ENCODE measurements around the gene SYNC.
"Not testable (repeated sequence)": the region's sequence is repeated elsewhere in the genome, so short reads cannot be mapped to it uniquely, and the experiment has no call there.

Gene SYNC

DNA sequence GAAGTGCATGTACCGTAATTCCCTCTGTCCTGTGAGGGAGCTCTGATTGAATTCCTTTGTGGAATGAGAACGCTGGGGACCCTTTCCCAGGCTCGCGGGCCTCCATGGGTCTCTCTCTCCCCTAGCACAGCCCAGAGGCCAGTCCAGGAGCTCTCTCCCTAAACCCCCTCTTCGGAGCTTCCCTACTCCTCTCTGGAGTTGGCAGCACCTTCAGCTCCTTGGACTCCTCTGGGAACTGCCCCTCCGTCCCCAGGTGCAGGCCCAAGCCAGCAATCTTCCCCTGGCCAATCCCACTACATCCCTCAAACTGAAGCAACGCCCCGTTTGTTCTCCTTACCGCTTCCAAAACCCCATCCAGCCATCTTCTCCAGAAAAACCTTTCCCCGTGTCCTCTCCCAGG lies 10.5 kb upstream of the SYNC start:
- Histone ChIP-seq H3K27me3 (ENCODE audit: insufficient read depth, low read length, poor library complexity) (no peaks in the 10 kb centered on the region), H3K4me2 (ENCODE audit: low read length) (no peak overlapping the region), H3K9ac (ENCODE audit: low read length) (no peak overlapping the region), H3K4me3 (ENCODE audit: low read length) (no peak overlapping the region), H3K18ac (ENCODE audit: low read length) (no peak overlapping the region), H2BK5ac (ENCODE audit: low read length) (no peak overlapping the region), H4K8ac (ENCODE audit: low read depth, low read length) (no peak overlapping the region), H3K4ac (ENCODE audit: low read depth, low read length) (no peak overlapping the region), H3K56ac (ENCODE audit: low read length) (peak overlapping the region; percentile 49), H4K5ac (ENCODE audit: low read length) (no peak overlapping the region), H3K79me1 (ENCODE audit: low read length) (no peaks in the 10 kb centered on the region), H2AK5ac (ENCODE audit: low read length) (no peak overlapping the region), H3K4me1 (ENCODE audit: control insufficient read depth, low read depth, low read length) (peaks cover 5% of the 10 kb centered on the region), H3K23ac (ENCODE audit: low read length) (no peak overlapping the region), H3K79me2 (ENCODE audit: control insufficient read depth, insufficient read depth, low read length) (no peaks in the 10 kb centered on the region), H2BK15ac (replicated peaks; ENCODE audit: low read depth) (no peak overlapping the region), H3K27ac (ENCODE audit: low read depth, low read length) (no peak overlapping the region), H2BK120ac (ENCODE audit: low read depth, low read length) (no peak overlapping the region), H3K36me3 (ENCODE audit: control insufficient read depth, insufficient read depth, low read length) (no peaks in the 10 kb centered on the region)
- DNase-seq = no peak
- no CpG with 5 or more reads among the region's 10 CpGs for WGBS (ENCODE audit: extremely low coverage, insufficient coverage, low lambda C conversion rate)

- H3K27ac ChIP-seq (ENCODE audit: low read depth, low read length); H3K56ac ChIP-seq (ENCODE audit: low read length); H4K8ac ChIP-seq (ENCODE audit: low read depth, low read length); H3K23ac ChIP-seq (ENCODE audit: low read length); H4K5ac ChIP-seq (ENCODE audit: low read length); H2AK5ac ChIP-seq (ENCODE audit: low read length); H3K79me1 ChIP-seq (ENCODE audit: low read length); H3K4me1 ChIP-seq (ENCODE audit: control insufficient read depth, low read depth, low read length); H3K4me3 ChIP-seq (ENCODE audit: low read length); H2BK15ac ChIP-seq (replicated peaks; ENCODE audit: low read depth); H2BK120ac ChIP-seq (ENCODE audit: low read depth, low read length); H3K18ac ChIP-seq (ENCODE audit: low read length); H3K36me3 ChIP-seq (ENCODE audit: control insufficient read depth, insufficient read depth, low read length); H3K79me2 ChIP-seq (ENCODE audit: control insufficient read depth, insufficient read depth, low read length); H2BK5ac ChIP-seq (ENCODE audit: low read length); H3K27me3 ChIP-seq (ENCODE audit: insufficient read depth, low read length, poor library complexity); H3K4ac ChIP-seq (ENCODE audit: low read depth, low read length); DNase-seq; H3K9ac ChIP-seq (ENCODE audit: low read length); H3K4me2 ChIP-seq (ENCODE audit: low read length): not testable (repeated sequence)
- whole genome bisulfite sequencing (ENCODE audit: extremely low coverage, insufficient coverage, low lambda C conversion rate) = no CpG with 5 or more reads among the region's 4 CpGs
These were observed 8.7 kb upstream of the SYNC start for GRCh38 chr1:32711221-32711620.

DNA sequence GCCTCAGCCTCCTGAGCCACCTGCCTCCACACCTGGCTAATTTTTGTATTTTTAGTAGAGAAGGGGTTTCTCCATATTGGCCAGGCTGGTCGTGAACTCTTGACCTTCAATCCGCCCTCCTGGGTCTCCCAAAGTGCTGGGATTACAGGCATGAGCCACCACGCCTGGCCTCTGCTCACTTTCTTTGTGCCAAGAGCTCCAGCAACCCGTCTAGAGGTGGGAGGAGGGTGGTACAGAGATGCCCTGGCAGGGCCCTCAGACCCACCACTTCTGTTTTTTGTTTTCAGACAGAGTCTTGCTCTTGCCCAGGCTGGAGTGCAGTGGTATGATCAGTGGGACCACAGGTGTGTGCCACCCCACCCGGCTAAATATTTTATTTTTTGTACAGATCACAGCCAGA lies 6.9 kb upstream of the SYNC start:
- no peak overlapping the region for H3K56ac ChIP-seq (ENCODE audit: low read length)
- no peak overlapping the region for H3K4ac ChIP-seq (ENCODE audit: low read depth, low read length)
- DNase-seq = no peak
- H2BK15ac ChIP-seq (replicated peaks; ENCODE audit: low read depth) = no peak overlapping the region
- H3K79me1 ChIP-seq (ENCODE audit: low read length) = no peaks in the 10 kb centered on the region
- no CpG with 5 or more reads among the region's 5 CpGs for WGBS (ENCODE audit: extremely low coverage, insufficient coverage, low lambda C conversion rate)
- H3K27me3 ChIP-seq (ENCODE audit: insufficient read depth, low read length, poor library complexity) = no peaks in the 10 kb centered on the region
- H3K23ac ChIP-seq (ENCODE audit: low read length) = no peak overlapping the region
- no peaks in the 10 kb centered on the region for H3K79me2 ChIP-seq (ENCODE audit: control insufficient read depth, insufficient read depth, low read length)
- no peak overlapping the region for H3K4me2 ChIP-seq (ENCODE audit: low read length)
- H3K4me1 ChIP-seq (ENCODE audit: control insufficient read depth, low read depth, low read length) = no peaks in the 10 kb centered on the region
- no peak overlapping the region for H3K27ac ChIP-seq (ENCODE audit: low read depth, low read length)
- no peak overlapping the region for H4K5ac ChIP-seq (ENCODE audit: low read length)
- no peak overlapping the region for H2BK120ac ChIP-seq (ENCODE audit: low read depth, low read length)
- no peaks in the 10 kb centered on the region for H3K36me3 ChIP-seq (ENCODE audit: control insufficient read depth, insufficient read depth, low read length)
- H3K4me3 ChIP-seq (ENCODE audit: low read length) = no peak overlapping the region
- no peak overlapping the region for H3K9ac ChIP-seq (ENCODE audit: low read length)
- H4K8ac ChIP-seq (ENCODE audit: low read depth, low read length) = no peak overlapping the region
- no peak overlapping the region for H2BK5ac ChIP-seq (ENCODE audit: low read length)
- H2AK5ac ChIP-seq (ENCODE audit: low read length) = no peak overlapping the region
- no peak overlapping the region for H3K18ac ChIP-seq (ENCODE audit: low read length)

GRCh38 chr1:32709075-32709474 lies 6.5 kb upstream of the SYNC start:
- Histone ChIP-seq H3K4me2 (ENCODE audit: low read length) (no peak overlapping the region), H3K4me3 (ENCODE audit: low read length) (no peak overlapping the region)

DNA sequence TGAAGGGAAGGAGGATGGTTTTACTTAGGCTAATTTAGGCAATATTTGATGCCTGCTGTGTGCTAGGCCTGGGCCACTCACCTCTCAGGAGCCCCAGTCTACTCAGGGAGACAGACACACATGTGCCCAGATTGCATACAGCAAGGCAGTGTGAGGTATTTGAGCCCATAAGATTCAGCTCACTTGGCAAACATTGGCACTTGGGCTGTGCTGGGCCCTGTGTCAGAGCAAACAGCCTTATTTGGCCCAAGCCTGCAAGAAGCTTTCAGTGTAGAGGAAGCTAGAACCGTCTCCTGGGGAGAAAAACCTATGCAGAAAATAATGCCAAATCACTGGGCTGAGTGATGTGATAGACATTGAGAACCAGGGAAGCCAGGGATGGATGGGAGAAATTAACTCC lies 3.9 kb upstream of the SYNC start:
- no CpG with 5 or more reads among the region's 1 CpG for WGBS (ENCODE audit: extremely low coverage, insufficient coverage, low lambda C conversion rate)
- no peaks in the 10 kb centered on the region for H3K79me1 ChIP-seq (ENCODE audit: low read length)
- no peak overlapping the region for H3K23ac ChIP-seq (ENCODE audit: low read length)
- H3K56ac ChIP-seq (ENCODE audit: low read length) = no peak overlapping the region
- H3K4ac ChIP-seq (ENCODE audit: low read depth, low read length) = no peak overlapping the region
- H3K27me3 ChIP-seq (ENCODE audit: insufficient read depth, low read length, poor library complexity) = no peaks in the 10 kb centered on the region
- no peak overlapping the region for H3K18ac ChIP-seq (ENCODE audit: low read length)
- no peak overlapping the region for H4K5ac ChIP-seq (ENCODE audit: low read length)
- H3K79me2 ChIP-seq (ENCODE audit: control insufficient read depth, insufficient read depth, low read length) = no peaks in the 10 kb centered on the region
- no peak overlapping the region for H4K8ac ChIP-seq (ENCODE audit: low read depth, low read length)
- H3K27ac ChIP-seq (ENCODE audit: low read depth, low read length) = no peak overlapping the region
- no peak overlapping the region for H2BK120ac ChIP-seq (ENCODE audit: low read depth, low read length)
- H2BK5ac ChIP-seq (ENCODE audit: low read length) = no peak overlapping the region
- no peak overlapping the region for H2BK15ac ChIP-seq (replicated peaks; ENCODE audit: low read depth)
- H3K9ac ChIP-seq (ENCODE audit: low read length) = no peak overlapping the region
- no peak overlapping the region for H3K4me3 ChIP-seq (ENCODE audit: low read length)
- DNase-seq = no peak
- H3K4me2 ChIP-seq (ENCODE audit: low read length) = no peak overlapping the region
- no peaks in the 10 kb centered on the region for H3K4me1 ChIP-seq (ENCODE audit: control insufficient read depth, low read depth, low read length)
- no peaks in the 10 kb centered on the region for H3K36me3 ChIP-seq (ENCODE audit: control insufficient read depth, insufficient read depth, low read length)
- H2AK5ac ChIP-seq (ENCODE audit: low read length) = no peak overlapping the region

More at GRCh38 chr1:32709075-32709474, 6.5 kb upstream of the SYNC start:
- H4K5ac ChIP-seq (ENCODE audit: low read length) = no peak overlapping the region
- no peaks in the 10 kb centered on the region for H3K4me1 ChIP-seq (ENCODE audit: control insufficient read depth, low read depth, low read length)
- DNase-seq = peak; percentile 85
- no CpG with 5 or more reads among the region's 2 CpGs for WGBS (ENCODE audit: extremely low coverage, insufficient coverage, low lambda C conversion rate)
- no peaks in the 10 kb centered on the region for H3K27me3 ChIP-seq (ENCODE audit: insufficient read depth, low read length, poor library complexity)
- no peak overlapping the region for H2BK15ac ChIP-seq (replicated peaks; ENCODE audit: low read depth)
- H3K27ac ChIP-seq (ENCODE audit: low read depth, low read length) = no peak overlapping the region
- H2BK120ac ChIP-seq (ENCODE audit: low read depth, low read length) = no peak overlapping the region
- no peak overlapping the region for H3K56ac ChIP-seq (ENCODE audit: low read length)
- no peak overlapping the region for H3K9ac ChIP-seq (ENCODE audit: low read length)
- no peak overlapping the region for H3K23ac ChIP-seq (ENCODE audit: low read length)
- H3K79me2 ChIP-seq (ENCODE audit: control insufficient read depth, insufficient read depth, low read length) = no peaks in the 10 kb centered on the region
- H3K4ac ChIP-seq (ENCODE audit: low read depth, low read length) = no peak overlapping the region
- no peak overlapping the region for H2AK5ac ChIP-seq (ENCODE audit: low read length)
- no peaks in the 10 kb centered on the region for H3K36me3 ChIP-seq (ENCODE audit: control insufficient read depth, insufficient read depth, low read length)
- H3K18ac ChIP-seq (ENCODE audit: low read length) = no peak overlapping the region
- no peaks in the 10 kb centered on the region for H3K79me1 ChIP-seq (ENCODE audit: low read length)
- no peak overlapping the region for H4K8ac ChIP-seq (ENCODE audit: low read depth, low read length)
- no peak overlapping the region for H2BK5ac ChIP-seq (ENCODE audit: low read length)

DNA sequence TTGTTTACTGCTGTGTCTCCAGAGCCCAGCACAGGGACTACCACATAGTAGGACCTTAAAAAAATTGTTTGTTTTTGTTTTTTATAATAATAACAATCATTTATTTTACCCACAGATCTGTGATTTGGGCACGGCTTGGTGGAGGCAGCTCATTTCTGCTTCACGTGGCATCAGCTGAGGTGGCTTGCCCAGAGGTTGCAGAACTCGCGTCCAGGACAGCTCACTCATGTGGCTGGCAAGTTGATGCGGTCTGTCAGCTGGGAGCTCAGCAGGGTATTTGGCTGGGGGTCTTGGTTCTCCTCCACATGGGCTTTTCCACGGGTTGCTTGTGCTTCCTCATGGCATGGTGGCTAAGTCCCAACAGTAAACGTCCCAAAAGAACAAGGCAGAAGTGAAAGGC lies 2.9 kb upstream of the SYNC start:
- Histone ChIP-seq H3K27ac (ENCODE audit: low read depth, low read length) (no peak overlapping the region), H3K79me2 (ENCODE audit: control insufficient read depth, insufficient read depth, low read length) (no peaks in the 10 kb centered on the region), H2AK5ac (ENCODE audit: low read length) (no peak overlapping the region), H3K4ac (ENCODE audit: low read depth, low read length) (no peak overlapping the region), H3K4me2 (ENCODE audit: low read length) (no peak overlapping the region), H4K5ac (ENCODE audit: low read length) (no peak overlapping the region), H3K9ac (ENCODE audit: low read length) (no peak overlapping the region), H3K36me3 (ENCODE audit: control insufficient read depth, insufficient read depth, low read length) (no peaks in the 10 kb centered on the region), H2BK15ac (replicated peaks; ENCODE audit: low read depth) (no peak overlapping the region), H3K23ac (ENCODE audit: low read length) (no peak overlapping the region), H2BK120ac (ENCODE audit: low read depth, low read length) (no peak overlapping the region), H3K27me3 (ENCODE audit: insufficient read depth, low read length, poor library complexity) (no peaks in the 10 kb centered on the region), H3K79me1 (ENCODE audit: low read length) (no peaks in the 10 kb centered on the region), H3K18ac (ENCODE audit: low read length) (no peak overlapping the region), H3K4me3 (ENCODE audit: low read length) (no peak overlapping the region), H3K56ac (ENCODE audit: low read length) (no peak overlapping the region), H2BK5ac (ENCODE audit: low read length) (no peak overlapping the region), H3K4me1 (ENCODE audit: control insufficient read depth, low read depth, low read length) (no peaks in the 10 kb centered on the region), H4K8ac (ENCODE audit: low read depth, low read length) (no peak overlapping the region)
- no CpG with 5 or more reads among the region's 7 CpGs for WGBS (ENCODE audit: extremely low coverage, insufficient coverage, low lambda C conversion rate)
- no peak for DNase-seq
